ENCODE results near the gene ASB15. TPM values are rescaled to one million over a fixed set of nuclear protein-coding genes. Genes with fewer than 3 reads are reported as not detected.
A peak's percentile ranks its signal among the peaks of the same experiment; 100 is the strongest.
"Not testable (repeated sequence)": the region's sequence is repeated elsewhere in the genome, so short reads cannot be mapped to it uniquely, and the experiment has no call there.

ASB15 gene
- total RNA-seq, 1 donor: not detected

- no peaks in the 10 kb centered on the region for H3K27me3 ChIP-seq (ENCODE audit: insufficient read depth, low read length)
- TF ChIP-seq CTCF (IDR thresholded peaks at IDR 0.05; ENCODE audit: extremely low read depth, low read depth, low read length): no peak
- H3K4me1 ChIP-seq (ENCODE audit: insufficient read depth, low read length): peaks cover 5% of the 10 kb centered on the region
- no peaks in the 10 kb centered on the region for H3K36me3 ChIP-seq (ENCODE audit: insufficient read depth, low read length)
- H3K9me3 ChIP-seq (ENCODE audit: low read depth, low read length): no peaks in the 10 kb centered on the region
- peak overlapping the region; percentile 18 for H3K4me2 ChIP-seq (ENCODE audit: insufficient read depth, low read length)
- DNase-seq (ENCODE audit: insufficient read length, low spot score, missing footprints): no peak
- H2AFZ ChIP-seq (ENCODE audit: low read length): no peak overlapping the region
- no peak overlapping the region for H3K27ac ChIP-seq (ENCODE audit: low read depth, low read length)
- H4K20me1 ChIP-seq (ENCODE audit: insufficient read depth, low read length): no peaks in the 10 kb centered on the region
- H3K4me3 ChIP-seq (ENCODE audit: insufficient read depth, low read length): no peak overlapping the region
- H3K79me2 ChIP-seq (ENCODE audit: insufficient read depth, low read length): no peaks in the 10 kb centered on the region
Measured at GRCh38 chr7:123633553-123633952, 31.9 kb downstream of the ASB15 start.

GRCh38 chr7:123634011-123634573 lies 32.5 kb downstream of the ASB15 start:
- not testable (repeated sequence) for H3K9me3 ChIP-seq (ENCODE audit: low read depth, low read length); H3K27me3 ChIP-seq (ENCODE audit: insufficient read depth, low read length); H3K79me2 ChIP-seq (ENCODE audit: insufficient read depth, low read length); H3K4me1 ChIP-seq (ENCODE audit: insufficient read depth, low read length); DNase-seq (ENCODE audit: insufficient read length, low spot score, missing footprints); H3K36me3 ChIP-seq (ENCODE audit: insufficient read depth, low read length); H4K20me1 ChIP-seq (ENCODE audit: insufficient read depth, low read length); H3K27ac ChIP-seq (ENCODE audit: low read depth, low read length); H2AFZ ChIP-seq (ENCODE audit: low read length); H3K4me3 ChIP-seq (ENCODE audit: insufficient read depth, low read length)
- H3K4me2 ChIP-seq (ENCODE audit: insufficient read depth, low read length): peak overlapping the region; percentile 18

- peak; percentile 84 for DNase-seq (ENCODE audit: insufficient read length, low spot score, missing footprints)
Measured at GRCh38 chr7:123635551-123636359, 34.1 kb downstream of the ASB15 start.

GRCh38 chr7:123637203-123637602 lies 35.6 kb downstream of the ASB15 start:
- H4K20me1 ChIP-seq (ENCODE audit: insufficient read depth, low read length): no peaks in the 10 kb centered on the region
- H3K9me3 ChIP-seq (ENCODE audit: low read depth, low read length): no peaks in the 10 kb centered on the region
- H3K4me3 ChIP-seq (ENCODE audit: insufficient read depth, low read length): no peak overlapping the region
- no peaks in the 10 kb centered on the region for H3K79me2 ChIP-seq (ENCODE audit: insufficient read depth, low read length)
- no peak for TF ChIP-seq CTCF (IDR thresholded peaks at IDR 0.05; ENCODE audit: extremely low read depth, low read depth, low read length)
- peaks cover 5% of the 10 kb centered on the region for H3K4me1 ChIP-seq (ENCODE audit: insufficient read depth, low read length)
- DNase-seq (ENCODE audit: insufficient read length, low spot score, missing footprints): no peak
- H2AFZ ChIP-seq (ENCODE audit: low read length): no peak overlapping the region
- H3K27me3 ChIP-seq (ENCODE audit: insufficient read depth, low read length): no peaks in the 10 kb centered on the region
- no peak overlapping the region for H3K4me2 ChIP-seq (ENCODE audit: insufficient read depth, low read length)
- no peaks in the 10 kb centered on the region for H3K36me3 ChIP-seq (ENCODE audit: insufficient read depth, low read length)
- no peak overlapping the region for H3K27ac ChIP-seq (ENCODE audit: low read depth, low read length)

More at GRCh38 chr7:123635551-123636359, 34.1 kb downstream of the ASB15 start:
- H3K4me2 ChIP-seq (ENCODE audit: insufficient read depth, low read length): no peak overlapping the region
- H4K20me1 ChIP-seq (ENCODE audit: insufficient read depth, low read length): no peaks in the 10 kb centered on the region
- H3K4me3 ChIP-seq (ENCODE audit: insufficient read depth, low read length): no peak overlapping the region
- no peaks in the 10 kb centered on the region for H3K9me3 ChIP-seq (ENCODE audit: low read depth, low read length)
- no peaks in the 10 kb centered on the region for H3K79me2 ChIP-seq (ENCODE audit: insufficient read depth, low read length)
- peaks cover 5% of the 10 kb centered on the region for H3K4me1 ChIP-seq (ENCODE audit: insufficient read depth, low read length)
- no peak overlapping the region for H2AFZ ChIP-seq (ENCODE audit: low read length)
- no peaks in the 10 kb centered on the region for H3K36me3 ChIP-seq (ENCODE audit: insufficient read depth, low read length)
- no peaks in the 10 kb centered on the region for H3K27me3 ChIP-seq (ENCODE audit: insufficient read depth, low read length)
- H3K27ac ChIP-seq (ENCODE audit: low read depth, low read length): no peak overlapping the region
- peak; percentile 62 for TF ChIP-seq CTCF (IDR thresholded peaks at IDR 0.05; ENCODE audit: extremely low read depth, low read depth, low read length)
